ENCODE measurements around the gene LBHD2.
A peak's percentile ranks its signal among the peaks of the same experiment; 100 is the strongest.

The LBHD2 gene

GRCh38 chr14:103068351-103069073, 15.5 kb upstream of the LBHD2 start:
- DNase-seq (ENCODE audit: low read depth in 2 of 2, low spot score in 1 of 2) = no peak

- no peak for DNase-seq (ENCODE audit: low read depth in 2 of 2, low spot score in 1 of 2)
Observed at GRCh38 chr14:103070263-103070885, 13.6 kb upstream of the LBHD2 start.

GRCh38 chr14:103070971-103071542, 13.0 kb upstream of the LBHD2 start:
- DNase-seq (ENCODE audit: low read depth in 2 of 2, low spot score in 1 of 2) = no peak

- no peak for DNase-seq (ENCODE audit: low read depth in 2 of 2, low spot score in 1 of 2)
Observed at GRCh38 chr14:103071544-103072251, 12.3 kb upstream of the LBHD2 start.

DNA sequence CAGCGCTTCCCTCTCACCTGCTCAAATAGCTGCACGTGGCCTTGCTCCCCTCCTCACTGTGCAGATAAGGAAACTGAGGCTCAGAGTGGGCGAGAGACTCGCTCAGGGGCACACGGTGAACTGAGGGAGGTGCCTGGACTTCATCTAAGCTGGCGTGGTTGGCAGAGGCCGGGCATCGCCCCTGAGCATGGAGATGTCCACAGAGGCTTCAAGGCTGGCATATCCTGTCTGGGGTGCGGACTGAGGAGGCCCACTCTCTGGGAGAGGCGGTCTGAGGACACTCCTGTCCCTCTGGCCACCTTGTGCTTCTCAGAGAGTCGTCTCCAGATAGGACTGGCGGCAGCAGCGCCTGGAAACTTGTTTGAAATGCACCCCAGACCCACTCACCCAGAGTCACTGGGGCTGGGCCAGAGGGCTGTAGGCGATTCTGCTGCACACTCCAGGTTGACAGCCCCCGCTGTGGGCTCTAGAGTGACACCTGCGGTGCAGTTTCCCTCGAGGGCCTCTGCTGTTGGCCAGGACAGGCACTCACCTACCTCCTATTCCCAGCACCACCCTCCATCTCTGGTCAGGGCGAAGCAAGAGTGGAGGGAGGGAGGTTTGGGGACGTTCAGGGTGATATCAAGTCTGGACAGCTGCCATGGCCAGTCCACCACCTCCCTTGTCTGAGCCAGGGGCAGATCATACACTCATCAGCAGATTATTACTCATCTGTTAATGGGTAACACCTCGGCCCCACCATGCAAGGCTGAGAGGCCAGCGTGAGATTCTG, 11.2 kb upstream of the LBHD2 start:
- DNase-seq (ENCODE audit: low read depth in 2 of 2, low spot score in 1 of 2) = no peak

DNA sequence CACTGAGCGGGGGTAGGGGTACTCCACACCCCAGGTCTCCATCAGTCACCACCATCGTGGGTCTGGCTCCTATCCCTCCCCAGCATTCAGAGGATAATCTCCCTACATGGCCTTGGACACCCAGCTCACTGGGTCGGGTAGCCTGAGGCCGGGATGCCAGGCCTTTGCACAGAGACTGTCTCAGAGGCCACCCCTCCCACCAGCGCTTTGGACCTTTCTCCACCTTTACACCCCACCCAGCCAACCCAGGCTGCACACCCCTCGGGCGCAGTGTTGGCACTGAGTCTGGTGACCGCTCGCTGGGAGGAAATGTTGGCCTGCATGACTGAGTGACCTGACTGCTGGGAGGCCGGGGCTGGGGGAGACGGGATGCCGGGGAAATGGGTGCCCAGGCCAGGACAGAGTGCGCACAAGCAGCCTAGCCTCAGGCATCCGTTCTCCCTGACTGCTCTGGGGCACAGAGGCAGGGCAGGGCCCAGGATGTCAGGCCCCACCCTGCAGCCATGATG, 10.6 kb upstream of the LBHD2 start:
- no peak for DNase-seq (ENCODE audit: low read depth in 2 of 2, low spot score in 1 of 2)

- DNase-seq (ENCODE audit: low read depth in 2 of 2, low spot score in 1 of 2) = no peak
Observed at GRCh38 chr14:103073876-103074728, 9.9 kb upstream of the LBHD2 start.

- DNase-seq (ENCODE audit: low read depth in 2 of 2, low spot score in 1 of 2) = no peak
Observed at GRCh38 chr14:103074729-103075367, 9.2 kb upstream of the LBHD2 start.

DNA sequence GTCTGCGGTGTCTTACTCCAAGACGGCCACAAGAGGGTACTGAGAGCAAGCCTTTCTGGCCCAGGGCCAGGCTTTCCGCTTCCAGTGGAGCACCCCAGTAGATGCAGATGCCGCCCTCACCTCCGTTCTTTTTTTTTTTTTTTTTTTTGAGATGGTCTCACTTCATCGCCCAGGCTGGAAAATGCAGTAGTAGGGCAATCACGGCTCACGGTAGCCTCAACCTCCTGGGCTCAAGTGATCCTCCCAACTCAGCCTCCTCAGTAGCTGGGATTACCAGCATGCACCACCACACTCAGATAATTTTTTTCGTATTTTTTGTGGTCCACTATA, 5.6 kb upstream of the LBHD2 start:
- DNase-seq (ENCODE audit: low read depth in 2 of 2, low spot score in 1 of 2) = peak; percentile 41 to 61

GRCh38 chr14:103078860-103079587, 5.0 kb upstream of the LBHD2 start:
- DNase-seq (ENCODE audit: low read depth in 2 of 2, low spot score in 1 of 2) = no peak

DNA sequence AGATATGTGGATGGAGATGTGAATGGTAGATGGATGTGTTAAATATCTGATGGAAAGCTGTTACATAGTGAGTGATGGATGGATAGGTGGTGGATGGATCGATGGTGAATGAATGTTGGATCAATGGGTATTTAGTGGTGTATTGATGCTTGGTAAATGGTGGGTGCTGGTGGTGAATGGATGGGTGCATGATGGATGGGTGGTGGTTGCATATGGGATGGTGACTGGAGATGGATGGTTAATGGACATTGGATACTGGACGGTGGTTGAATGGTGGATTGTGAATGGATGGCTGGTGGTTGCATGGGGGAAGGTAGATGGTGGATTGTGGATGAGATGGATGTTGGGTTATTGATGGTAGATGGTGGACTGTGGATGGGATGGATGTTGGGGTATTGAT, 2.1 kb upstream of the LBHD2 start:
- DNase-seq (ENCODE audit: low read depth in 2 of 2, low spot score in 1 of 2) = no peak

GRCh38 chr14:103085106-103086091, 1.4 kb downstream of the LBHD2 start:
- no peak for DNase-seq (ENCODE audit: low read depth in 2 of 2, low spot score in 1 of 2)

DNA sequence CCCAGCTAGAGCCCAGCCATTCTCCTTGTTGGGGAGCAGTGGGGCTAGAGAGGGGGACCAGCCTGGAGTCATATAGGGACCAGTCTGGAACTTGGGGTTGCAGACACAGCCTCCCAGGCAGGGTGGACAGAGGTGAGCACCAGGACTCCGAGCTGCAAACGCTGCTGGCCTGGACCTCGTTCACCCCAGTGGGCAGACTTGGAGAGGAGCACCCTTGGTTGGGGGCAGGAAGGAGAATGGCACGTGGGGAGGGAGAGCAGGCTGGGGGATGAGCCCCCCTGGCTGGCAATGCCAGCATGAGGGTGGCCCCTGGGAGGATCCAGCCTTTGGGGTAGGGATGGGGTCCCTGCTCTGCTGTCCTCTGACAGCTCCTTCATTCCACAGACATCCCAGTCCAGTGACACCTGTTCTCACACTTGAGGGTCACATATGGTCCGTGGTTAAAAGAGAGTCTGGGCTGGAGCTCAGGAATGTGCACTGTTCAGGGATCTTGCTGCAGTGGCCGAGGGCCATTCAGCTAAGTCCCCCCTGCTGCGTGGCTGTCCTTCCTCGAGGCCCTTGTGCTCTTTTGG, 2.8 kb downstream of the LBHD2 start:
- DNase-seq (ENCODE audit: low read depth in 2 of 2, low spot score in 1 of 2) = no peak

GRCh38 chr14:103087343-103087835, 3.4 kb downstream of the LBHD2 start:
- DNase-seq (ENCODE audit: low read depth in 2 of 2, low spot score in 1 of 2) = no peak

GRCh38 chr14:103088921-103089320, 4.9 kb downstream of the LBHD2 start:
- DNase-seq (ENCODE audit: low read depth in 2 of 2, low spot score in 1 of 2) = no peak

DNA sequence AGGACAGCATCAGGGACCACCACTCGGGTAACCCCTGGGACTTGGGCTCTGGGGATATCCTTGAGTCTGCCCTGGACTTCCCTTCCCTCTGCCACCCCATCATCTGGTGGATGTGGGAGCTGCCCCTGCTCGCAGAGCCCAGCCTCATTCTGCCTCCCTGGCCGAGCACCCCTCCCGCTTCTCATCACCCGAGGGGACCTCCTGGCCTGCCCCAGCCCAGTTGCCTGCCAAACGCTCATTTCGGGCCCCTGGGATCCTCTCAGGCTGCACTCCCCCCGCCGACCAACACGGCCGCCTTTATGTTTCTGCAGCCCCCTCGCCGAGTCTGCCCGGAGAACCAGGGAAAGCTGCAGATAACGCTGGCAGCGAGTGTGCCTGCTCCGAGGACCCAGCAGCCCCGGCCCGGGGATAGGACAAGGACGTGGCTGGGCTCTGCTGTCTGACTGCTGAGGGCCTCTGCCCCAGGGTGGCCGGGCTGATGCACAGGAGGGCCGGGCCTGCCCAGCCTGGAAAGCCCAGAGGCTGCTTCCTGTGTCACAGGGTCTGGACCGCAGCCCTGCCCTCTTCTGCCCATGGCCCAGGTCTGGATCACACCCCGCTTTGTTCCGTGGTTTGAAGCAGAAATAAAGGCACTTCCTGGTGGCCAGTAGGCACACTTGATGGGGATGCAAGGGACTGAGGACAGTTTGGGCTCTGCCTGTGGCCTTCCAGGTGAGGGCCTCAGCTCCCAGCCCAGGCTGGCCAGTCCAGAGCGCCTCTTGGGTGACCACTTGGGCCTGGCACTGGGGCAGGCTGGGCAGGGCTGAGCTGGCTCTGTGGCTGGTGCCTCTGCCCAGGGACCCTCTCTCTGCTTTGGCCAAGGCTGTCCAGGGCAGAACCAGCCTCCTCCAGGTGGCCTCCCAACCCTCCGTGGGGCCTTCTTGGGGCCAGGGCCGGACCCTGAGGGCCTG, 5.7 kb downstream of the LBHD2 start:
- no peak for DNase-seq (ENCODE audit: low read depth in 2 of 2, low spot score in 1 of 2)
